ENCODE results near the gene PITPNC1.

- TF ChIP-seq CTCF (IDR thresholded peaks at IDR 0.05) (no peak), POLR2A (IDR thresholded peaks at IDR 0.05) (no peak)
Observed at GRCh38 chr17:67663457-67663856, 286.4 kb downstream of the PITPNC1 start.

Data from Peyer's patch (tissue), 4 donors.